HG03175 (cell line): Measurements from ENCODE around the gene DNTT.

Source experiments
- ATAC-seq: cut with Tn5 transposase; IDR thresholded peaks from one replicate; pipeline ENCODE4 v1.9.1; 2021; ENCODE audit warnings: mild to moderate bottlenecking, moderate library complexity; ENCODE audit not compliant: unreplicated experiment

Gene DNTT

DNA sequence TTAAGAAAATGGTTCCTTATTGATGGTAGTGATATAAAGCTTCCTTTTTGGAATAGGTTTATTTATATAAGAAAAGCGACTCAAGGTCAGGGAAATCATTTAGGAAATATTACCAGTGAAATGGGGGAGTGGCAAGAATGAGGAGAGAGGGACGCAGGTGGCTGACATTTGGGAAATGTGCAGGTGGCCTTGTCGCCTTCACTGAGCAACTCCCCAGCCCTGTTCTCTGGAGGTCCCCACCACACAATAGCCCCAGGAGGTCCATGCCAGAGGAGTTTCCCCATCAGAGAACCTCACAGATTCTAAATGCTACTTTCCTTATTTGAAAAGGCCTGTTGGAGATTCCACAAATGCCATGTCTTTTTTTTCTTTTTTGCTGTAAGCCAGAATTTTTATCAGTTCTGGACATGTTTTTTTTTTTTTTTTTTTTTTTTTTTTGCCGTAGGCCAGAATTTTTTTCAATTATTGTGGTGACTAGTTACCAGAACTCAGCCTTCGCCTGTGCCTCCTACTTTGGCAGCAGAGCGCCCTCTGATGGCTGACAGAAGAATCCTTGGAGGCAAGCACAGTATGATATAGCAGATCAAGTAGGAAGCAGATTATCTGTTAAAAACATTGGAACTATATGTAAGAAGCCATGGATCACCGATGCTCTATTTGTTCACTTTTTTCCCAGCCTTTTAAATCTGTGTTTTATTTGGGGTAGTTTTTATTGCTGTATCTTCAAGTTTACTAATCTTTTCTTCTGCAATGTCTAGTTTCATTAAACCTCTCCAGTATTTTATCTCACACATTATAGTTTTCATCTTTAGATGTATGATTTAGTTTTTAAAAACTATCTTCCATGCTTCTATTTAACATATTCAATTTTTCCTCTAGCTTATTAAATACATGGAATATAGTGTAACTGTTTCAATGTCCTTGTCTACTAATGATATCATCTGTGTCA lies 36.0 kb downstream of the DNTT start:
- ATAC-seq = peak; percentile 68

DNA sequence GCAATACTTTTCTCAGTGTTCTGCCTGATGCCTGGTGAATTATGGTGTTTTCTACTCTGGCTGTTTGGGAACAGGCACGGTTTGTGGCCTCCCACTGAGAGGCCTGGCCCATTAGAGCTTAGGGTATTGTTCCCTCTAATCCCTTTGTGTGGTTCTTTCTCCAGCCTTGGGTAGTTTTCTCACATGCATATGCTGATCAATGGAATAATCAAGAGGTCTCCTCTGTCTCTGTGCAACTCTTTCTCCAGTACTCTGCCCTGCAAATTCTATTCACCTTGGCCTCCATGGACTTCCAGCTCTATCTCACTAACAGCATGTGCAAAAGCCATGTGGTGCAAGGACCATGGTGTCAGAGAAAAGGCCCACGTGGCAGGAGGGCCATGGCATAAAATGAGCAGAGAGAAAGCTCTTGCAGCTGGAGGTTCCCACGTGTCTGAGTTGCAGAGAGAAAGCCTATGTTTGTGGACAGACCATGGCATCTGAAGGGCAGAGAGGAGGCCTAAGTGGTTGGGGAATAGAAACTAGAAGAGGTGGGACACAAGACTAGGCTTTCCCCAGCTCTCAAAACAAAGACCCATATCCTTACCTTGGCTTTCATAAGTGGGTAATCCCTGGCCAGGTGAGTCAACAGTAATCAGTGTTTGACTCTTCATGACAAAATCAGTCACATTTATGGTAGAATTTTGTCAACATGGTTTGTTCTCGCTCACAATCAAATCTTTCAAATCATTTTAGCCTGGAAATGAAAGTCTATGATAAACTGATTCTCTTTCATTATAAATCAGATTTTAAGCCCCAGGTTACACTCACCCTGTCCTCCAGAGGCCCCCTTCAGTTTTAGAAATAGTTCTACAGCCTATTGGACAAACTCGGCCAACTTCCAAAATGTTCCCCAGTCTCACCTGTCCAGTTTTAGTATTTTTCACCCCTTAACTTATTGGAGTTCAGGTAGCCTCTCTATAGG lies 37.3 kb downstream of the DNTT start:
- ATAC-seq = no peak

DNA sequence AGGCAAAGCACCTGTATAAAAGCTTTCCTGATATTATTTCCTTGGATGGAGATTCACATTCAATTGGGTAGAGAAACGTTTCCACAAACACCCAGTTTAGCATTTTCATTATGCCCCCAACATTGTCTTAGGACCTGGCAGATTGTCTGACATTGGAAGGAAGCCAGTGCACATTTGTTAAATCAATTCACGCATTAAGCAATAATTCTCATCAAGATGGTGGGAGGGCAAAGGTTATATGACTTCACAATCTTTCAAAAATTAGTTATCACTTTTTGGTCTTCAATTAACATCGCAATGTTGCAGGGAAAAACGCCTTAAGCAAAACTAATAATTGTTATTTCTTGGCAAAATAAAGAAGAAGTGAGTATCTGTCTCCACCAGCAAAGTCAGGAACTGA lies 38.2 kb downstream of the DNTT start:
- ATAC-seq = no peak

DNA sequence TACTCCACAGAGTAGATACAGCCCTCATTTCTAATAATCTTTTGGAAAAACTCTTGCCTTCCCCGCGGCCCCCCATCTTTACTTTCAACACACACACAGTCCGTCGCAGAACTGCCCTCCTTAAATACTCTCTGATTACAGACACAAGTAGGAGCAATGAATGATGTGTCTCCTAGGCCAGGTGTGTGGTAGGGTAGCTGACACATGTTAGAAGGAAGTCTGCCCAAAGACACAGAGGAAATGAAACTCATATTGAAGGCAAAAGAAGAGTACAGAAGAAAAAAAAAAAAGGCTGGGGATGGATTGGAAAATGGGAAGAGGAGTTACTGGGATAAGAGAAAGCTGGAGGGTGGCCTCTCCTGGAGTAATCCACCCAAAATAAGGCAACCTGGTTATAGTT lies 39.9 kb downstream of the DNTT start:
- ATAC-seq = no peak

DNA sequence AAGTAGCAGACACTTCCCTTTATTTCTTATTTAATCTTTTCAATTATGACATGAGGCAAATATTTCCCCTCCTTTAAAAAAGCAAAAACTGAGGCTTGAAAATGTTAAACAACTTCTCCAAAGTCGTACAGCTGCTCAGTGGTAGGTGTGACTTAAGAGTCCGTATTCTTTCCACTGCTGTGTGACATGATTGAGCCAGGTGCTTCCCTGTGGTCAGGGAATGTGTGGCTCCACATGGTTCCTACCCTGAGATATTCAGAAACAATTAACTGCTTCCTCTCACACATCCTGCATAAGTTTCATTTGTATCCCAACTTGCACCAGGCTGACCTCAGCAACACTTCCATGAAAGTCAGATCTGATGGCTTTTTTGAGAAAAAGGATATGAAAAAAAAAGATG lies 41.0 kb downstream of the DNTT start:
- no peak for ATAC-seq

DNA sequence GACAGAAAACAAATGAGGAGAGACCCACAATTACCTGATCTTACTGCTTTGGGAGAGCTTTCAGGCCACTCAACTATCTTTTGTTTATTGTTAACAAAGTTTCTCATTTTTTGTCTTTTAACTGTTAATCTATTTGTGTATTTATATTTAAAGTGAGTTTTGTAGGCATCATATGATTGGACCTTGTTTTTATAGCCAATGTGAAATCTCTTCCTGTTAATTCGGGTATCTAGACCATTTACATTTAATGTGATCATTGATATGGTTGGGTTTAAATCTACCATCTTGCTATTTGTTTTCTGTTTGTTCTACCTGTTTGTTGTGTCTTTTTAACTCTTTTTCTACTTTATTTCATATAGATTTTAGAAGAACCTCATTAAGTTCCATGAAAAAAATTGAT lies 42.1 kb downstream of the DNTT start:
- no peak for ATAC-seq

DNA sequence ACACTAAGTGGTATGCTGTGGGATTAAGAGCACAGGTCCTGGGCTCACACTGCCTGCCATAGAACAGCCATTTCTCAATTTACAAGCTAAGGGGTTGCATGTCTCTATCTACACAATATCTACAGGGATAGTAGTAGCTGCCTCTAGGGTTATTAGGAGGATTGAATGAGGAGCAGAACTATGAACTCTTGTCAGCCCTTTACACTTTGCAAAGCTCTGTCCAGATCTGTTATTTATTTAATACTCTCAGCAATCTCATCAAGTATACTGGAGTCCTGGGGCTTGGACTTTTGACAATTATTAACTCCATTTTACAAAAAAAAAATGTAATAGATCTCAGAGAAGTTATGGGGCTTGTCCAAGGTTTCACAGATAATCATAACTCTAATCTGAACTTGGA lies 47.8 kb downstream of the DNTT start:
- ATAC-seq = no peak

DNA sequence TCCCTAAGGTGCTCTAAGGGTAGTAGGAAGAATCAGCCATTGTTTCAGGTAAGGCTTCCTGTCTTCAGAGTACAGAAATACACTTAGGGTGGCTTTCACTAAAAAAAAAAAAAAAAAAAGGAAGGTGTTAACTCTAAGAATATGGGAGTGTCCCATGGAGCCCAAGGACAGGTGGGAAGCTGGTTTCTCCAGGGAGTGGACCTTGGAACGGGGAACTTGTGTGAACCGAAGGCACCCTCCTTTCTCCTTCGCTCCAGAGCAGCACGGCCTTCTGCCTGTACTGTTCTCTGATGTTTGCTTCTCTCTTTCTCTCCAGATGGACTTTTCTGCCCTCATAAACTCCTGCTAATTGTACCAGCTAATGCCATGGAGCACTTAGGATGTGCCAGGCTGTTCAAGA lies 48.3 kb downstream of the DNTT start:
- ATAC-seq = no peak

DNA sequence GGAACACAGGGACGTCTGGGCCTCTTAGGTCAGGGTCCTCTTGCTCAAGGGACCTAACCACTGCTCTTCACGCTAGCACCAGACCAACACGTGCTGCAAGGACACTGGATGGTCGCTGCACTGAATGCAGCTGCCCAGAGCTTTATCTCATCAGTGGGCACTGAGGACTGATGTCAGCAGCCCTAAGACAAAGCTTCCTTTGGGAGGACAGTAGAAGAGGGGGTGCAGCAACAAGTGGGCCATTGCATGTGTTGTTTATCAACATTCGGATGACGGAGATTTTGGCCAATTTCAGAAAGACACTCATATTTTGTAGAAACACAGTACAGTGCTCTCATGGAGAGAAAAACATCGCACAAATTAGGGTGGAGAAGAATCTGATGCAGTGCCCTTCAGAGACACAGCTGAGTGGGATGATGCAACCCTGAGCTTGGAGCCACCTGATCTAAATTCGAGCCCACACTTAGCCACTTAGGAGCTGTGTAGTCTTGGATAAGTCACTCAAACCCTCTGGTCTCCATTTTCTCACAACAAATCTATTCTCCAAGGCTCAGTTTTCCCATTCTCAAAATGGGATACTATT lies 52.9 kb downstream of the DNTT start:
- no peak for ATAC-seq

DNA sequence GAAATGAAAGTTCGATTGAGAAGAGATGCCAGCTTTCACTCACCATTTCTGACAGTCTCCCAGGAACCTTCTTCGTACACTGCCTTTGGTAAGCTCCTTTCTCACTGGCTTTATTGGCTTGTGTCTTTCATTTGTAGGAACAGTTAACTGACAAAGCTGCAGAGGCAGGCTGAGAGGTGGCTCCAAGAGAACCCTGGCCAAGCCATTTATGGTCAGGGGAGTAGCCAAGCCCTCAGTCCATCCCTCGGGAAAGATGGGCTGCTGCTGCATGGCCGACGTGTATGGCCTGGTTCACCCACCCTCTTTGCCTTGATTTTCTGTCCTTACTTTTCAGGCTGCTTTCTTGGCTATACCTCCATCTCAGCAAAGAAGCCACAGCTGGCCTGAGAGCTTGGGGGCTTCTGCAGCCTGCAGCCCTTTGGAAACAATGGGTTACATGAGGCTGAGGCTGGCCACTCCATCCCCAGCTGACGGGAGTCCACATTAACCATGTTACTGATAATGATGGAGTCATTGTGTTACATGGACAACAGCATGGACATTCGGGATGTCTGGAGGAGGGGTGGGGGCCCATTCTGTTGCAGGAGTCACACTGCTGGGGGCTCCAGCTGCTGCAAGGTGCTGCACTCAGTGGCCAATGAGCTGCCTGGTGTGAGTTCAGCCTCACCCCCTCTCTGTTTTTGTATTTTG lies 54.8 kb downstream of the DNTT start, which contains the start of gene OPALIN:
OPALIN (minus strand) TSS at position 152 of the 690 bp plus-strand sequence; CDS start at position 46, 106 bp downstream.
- ATAC-seq = no peak

DNA sequence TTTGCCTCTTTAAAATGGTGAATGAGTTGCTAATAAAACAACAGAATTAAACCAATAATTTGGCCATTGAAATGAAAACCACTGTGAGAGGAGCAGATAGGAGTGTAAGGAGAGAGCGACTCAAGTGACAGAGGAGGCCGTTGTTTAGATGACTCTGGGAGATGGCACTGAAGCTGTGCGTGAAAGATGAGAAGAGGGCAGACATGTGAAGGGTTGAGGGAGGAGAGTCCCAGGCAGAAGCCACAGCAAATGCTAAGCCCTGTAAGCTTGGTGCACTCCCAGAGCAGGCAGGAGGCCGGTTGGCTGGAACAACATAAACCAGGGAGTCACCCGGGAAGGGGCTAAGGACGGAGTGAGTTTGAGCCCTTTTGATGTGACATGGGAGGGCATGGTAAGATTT lies 55.4 kb downstream of the DNTT start:
- ATAC-seq = no peak

DNA sequence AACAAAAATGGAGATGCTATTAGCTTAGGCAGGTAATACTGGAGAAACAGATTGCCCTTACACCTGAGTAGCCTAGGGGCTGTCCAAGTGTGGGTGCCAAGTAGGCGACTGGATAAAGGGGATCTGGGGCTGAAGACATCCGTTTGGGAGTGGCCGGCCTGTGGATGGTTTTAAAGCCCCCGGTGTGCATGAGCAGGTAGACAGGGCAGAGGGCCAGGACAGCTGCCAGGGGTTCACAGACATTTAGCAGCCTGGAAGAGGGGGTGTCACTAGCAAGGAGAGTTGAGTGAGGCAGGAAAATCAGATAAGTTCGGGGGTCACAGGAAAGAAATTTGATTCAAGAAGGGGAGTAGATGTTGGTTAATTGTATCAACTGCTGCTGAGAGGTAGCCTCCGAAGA lies 56.1 kb downstream of the DNTT start:
- no peak for ATAC-seq

DNA sequence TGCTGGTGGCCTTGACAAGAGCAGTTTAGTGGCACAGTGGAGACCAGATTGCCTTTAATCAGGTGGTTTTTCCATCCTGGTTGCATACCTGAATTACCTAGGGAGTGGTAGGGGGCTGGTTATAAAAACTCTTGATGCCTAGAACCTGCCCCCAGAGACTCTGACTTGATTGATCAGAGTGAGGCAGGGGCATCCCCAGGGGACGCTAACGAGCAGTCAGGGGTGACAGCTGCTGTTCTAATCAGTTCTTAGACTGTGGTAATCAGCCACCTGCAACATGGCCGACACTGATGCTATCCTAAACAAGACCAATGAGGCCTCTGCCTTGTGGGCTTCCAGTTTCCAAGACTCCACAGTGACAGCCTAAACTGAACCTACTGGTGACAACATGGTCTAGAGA lies 56.5 kb downstream of the DNTT start:
- no peak for ATAC-seq

DNA sequence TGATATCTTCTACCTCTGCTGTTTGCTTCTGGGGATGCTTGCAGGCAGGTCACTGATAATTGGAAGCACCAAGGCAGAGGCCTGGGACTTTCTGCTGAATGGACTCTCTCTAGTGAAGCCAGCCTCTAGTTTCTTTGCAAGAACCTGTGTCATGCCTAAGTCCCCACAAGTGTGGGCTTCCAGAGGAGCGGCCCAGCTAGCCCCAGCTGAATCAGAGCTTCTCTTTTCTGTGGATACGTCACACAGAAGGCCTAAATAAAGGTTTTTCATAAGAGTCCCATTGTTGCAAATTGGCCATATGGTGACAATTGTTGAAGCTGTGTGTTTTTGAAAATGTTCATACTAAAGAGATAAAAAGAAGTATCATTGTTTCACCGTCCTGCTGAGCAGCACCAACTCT lies 61.3 kb downstream of the DNTT start:
- ATAC-seq = no peak

DNA sequence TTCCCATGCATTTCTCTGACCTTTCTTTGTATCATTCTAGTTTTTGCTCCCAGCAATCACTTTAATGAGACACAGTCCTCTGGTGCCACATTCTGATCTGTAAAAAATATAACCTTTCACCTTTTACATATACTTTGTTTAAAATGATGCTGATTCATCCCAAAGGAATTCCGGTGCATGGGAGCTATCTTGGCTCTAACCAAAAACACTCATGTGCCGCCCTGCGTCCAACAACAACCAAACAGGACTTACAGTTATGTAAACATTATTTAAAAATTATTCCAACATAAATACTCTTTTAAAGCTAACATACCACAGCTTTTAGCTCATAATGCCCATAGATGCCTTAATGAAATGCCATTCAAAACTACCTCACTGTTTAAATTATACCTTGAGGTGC lies 62.3 kb downstream of the DNTT start:
- ATAC-seq = no peak

DNA sequence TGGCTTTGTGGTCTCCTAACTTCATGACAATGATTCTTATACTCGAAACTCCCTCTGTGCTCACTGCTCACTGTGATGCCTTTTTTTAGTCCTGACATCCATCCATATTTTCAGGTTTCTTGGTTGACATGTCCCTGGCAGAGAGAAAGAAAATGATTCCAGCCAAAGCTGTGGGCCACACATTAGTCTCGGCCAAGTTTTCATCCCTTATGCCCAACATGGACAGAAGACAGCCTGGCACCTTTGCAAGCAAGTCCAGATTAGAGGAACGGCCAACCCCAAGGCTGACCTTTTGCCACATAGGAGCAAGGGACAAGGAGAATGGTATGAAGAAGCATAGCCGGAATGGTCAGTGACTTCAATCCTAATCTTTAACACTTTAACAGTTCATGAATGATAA lies 63.2 kb downstream of the DNTT start:
- no peak for ATAC-seq

DNA sequence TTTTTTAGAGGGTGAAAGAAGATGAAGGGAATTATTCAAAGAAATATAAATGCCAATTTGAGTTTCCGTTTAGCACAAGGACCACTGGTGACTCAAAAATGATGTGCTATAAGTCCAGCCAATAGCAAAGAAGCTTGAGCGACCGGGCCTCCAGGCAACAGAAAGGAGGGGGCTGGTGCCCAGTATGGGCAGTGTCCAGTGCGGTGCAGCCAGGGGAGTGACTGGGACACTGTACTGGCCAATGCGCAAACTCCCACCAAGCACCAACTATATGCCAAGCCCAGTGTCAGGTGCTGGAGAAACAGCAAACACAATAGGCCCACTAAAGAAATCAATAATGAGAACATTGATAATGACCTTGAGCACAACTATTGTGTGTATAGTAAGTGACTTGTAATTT lies 64.7 kb downstream of the DNTT start:
- ATAC-seq = no peak

DNA sequence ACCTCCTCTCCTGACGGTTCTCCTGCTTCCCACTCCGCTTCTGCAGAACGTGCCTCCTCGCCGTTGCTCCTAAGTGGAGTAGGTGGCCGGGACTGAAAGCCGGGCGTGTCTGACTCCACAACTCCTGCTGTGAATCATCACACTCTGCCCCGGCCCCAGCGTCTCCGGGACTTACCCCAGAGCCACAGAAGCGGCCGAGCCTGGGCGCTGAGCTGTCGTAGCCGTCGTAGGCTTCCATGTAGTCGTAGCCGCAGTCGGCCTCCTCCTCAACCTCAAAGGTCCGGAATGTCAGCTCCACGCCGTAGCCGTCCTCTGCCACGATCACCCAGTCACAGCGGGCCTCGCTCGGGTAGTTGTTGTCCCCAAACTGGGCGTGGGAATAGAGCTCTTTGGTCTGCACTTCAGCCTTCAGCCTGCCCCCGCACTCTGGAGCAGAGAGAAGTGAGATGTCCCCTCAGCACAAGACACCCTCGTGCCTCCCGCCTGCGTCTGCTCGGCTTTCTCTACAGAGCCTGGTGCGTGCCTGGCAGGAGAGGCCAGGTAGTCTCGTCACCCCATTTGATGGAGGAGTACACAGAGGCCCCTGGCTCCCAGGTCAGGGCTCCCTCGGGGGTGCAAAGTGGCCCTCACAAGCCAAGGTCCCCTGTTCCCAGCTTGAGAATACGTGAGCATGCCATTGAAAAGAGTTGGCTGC lies 65.8 kb downstream of the DNTT start:
- ATAC-seq = no peak

DNA sequence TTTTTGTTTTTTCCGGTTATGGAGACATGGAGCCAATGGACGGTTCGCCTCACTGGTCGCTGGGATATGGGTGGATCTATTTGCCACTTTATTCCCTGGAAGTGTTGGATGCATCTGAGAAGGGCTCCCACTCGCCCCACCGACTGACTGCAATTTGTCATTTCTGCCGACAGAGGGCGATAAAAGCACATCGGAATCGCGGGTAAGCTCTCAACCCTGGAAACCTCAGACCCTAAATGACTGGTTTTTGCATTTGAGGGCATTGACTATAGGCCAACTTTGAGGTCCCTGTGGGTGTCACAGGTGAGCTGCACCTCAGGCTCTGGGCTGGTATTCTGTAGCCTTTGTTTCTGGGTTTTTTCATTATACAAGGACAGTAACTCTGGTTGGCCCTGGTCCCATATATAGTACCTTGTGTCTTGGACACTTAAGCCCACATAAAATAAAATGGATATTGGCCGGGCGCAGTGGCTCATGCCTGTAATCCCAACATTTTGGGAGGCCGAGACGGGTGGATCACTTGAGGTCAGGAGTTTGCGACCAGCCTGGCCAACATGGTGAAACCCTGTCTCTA lies 66.4 kb downstream of the DNTT start:
- ATAC-seq = no peak

DNA sequence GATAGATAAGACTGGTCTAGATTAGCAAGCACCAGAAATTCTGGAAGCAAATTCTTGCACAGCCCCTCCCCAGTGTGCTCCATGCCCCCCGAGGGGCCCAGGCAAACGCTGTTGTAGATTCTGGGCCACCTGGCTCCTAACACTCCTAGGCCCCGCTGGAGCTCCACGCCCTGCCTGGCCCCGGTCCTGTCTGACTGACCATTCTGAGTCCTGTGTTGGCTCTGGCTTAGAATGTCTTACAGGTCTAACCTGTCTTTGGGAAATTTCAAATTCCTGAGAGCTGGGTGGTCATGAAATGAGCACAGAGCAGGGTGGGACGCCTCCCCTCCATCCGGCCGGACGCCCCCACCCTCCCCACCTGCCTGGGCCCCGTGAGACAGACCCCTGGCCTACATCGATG lies 67.1 kb downstream of the DNTT start:
- no peak for ATAC-seq
